ENCODE measurements around the gene TIMM23.
"Not testable (repeated sequence)": the region's sequence is repeated elsewhere in the genome, so short reads cannot be mapped to it uniquely, and the experiment has no call there.

DNA sequence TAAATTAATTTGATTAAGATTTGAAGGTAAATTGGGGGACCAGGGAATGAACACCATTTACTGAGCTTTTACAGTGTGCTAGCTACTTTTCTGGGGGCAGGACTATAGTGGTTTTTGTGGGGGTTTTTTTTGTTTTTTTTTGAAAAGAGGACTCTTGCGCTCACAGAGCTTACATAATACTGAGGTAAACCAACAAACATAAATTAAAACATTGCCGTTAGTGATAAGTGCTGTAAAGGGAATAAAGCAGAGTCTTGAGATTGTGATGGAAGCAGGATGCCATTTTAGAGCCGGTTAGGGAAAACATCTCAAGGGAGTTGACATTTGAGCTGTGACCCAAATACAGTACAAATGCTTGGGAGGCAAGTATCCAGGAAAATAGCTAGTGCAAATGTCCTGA, 1.8 kb downstream of the TIMM23 start:
- TF ChIP-seq, protein P1, sequence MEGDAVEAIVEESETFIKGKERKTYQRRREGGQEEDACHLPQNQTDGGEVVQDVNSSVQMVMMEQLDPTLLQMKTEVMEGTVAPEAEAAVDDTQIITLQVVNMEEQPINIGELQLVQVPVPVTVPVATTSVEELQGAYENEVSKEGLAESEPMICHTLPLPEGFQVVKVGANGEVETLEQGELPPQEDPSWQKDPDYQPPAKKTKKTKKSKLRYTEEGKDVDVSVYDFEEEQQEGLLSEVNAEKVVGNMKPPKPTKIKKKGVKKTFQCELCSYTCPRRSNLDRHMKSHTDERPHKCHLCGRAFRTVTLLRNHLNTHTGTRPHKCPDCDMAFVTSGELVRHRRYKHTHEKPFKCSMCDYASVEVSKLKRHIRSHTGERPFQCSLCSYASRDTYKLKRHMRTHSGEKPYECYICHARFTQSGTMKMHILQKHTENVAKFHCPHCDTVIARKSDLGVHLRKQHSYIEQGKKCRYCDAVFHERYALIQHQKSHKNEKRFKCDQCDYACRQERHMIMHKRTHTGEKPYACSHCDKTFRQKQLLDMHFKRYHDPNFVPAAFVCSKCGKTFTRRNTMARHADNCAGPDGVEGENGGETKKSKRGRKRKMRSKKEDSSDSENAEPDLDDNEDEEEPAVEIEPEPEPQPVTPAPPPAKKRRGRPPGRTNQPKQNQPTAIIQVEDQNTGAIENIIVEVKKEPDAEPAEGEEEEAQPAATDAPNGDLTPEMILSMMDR (tag by site-specific recombination; IDR thresholded peaks at IDR 0.05) = not testable (repeated sequence)
- not testable (repeated sequence) for TF ChIP-seq HOXA7 (CRISPR knock-in tag; IDR thresholded peaks at IDR 0.05; ENCODE audit: borderline replicate concordance); ZNF274 (IDR thresholded peaks at IDR 0.05; ENCODE audit: low read length); ZNF274 (tag by site-specific recombination; IDR thresholded peaks at IDR 0.05; ENCODE audit: borderline replicate concordance)
